ENCODE measurements around the gene TTLL13.

GRCh38 chr15:90291679-90292356, 42.5 kb downstream of the TTLL13 start:
- TF ChIP-seq SPI1 (IDR thresholded peaks at IDR 0.05; ENCODE audit: low read depth, low read length) (no peak), TAF1 (IDR thresholded peaks at IDR 0.05; ENCODE audit: low read depth, low read length) (no peak), POLR2AphosphoS5 (IDR thresholded peaks at IDR 0.05; ENCODE audit: low read depth, low read length) (no peak), POLR2A (IDR thresholded peaks at IDR 0.05; ENCODE audit: low read depth, low read length) (no peak), PAX5 (IDR thresholded peaks at IDR 0.05; ENCODE audit: insufficient read depth, low read length, severe bottlenecking) (no peak), POU2F2 (IDR thresholded peaks at IDR 0.05; ENCODE audit: low read depth, low read length) (no peak)

All from GM12891 (cell line).